Activated naive CD8-positive, alpha-beta T cell treated with anti-CD3 and anti-CD28 coated beads, Interleukin-2, amount 50 U/mL, for 16 hours (primary cell): Measurements from ENCODE around the gene INCA1.

Experiments
- DNase-seq: peaks from one replicate; pipeline ENCODE4 v3.0.0-alpha.2; 2020; ENCODE audit warnings: low read depth, low spot score

Gene INCA1

GRCh38 chr17:5011928-5012327 is 14.6 kb upstream of the INCA1 start:
- DNase-seq: no peak

- DNase-seq: no peak
Observed at GRCh38 chr17:5003214-5003867, 6.0 kb upstream of the INCA1 start.

- DNase-seq: no peak
Observed at GRCh38 chr17:5002121-5002788, 4.9 kb upstream of the INCA1 start.

GRCh38 chr17:5000237-5000639 is 2.9 kb upstream of the INCA1 start:
- DNase-seq: no peak

- DNase-seq: no peak
Observed at GRCh38 chr17:4999430-5000093, 2.2 kb upstream of the INCA1 start.

GRCh38 chr17:4998732-4999429 is 1.6 kb upstream of the INCA1 start:
- no peak for DNase-seq

- no peak for DNase-seq
Observed at GRCh38 chr17:4998027-4998731, 857 bp upstream of the INCA1 start.

GRCh38 chr17:4994081-4994595 is 3.2 kb downstream of the INCA1 start:
- no peak for DNase-seq

GRCh38 chr17:4987767-4988567 is 9.4 kb downstream of the INCA1 start:
- DNase-seq: no peak

- DNase-seq: peak; percentile 76
Observed at GRCh38 chr17:4986951-4987766, 10.2 kb downstream of the INCA1 start, which contains the start of gene CAMTA2. TSS of gene CAMTA2 (minus strand) at chr17:4987675. CDS start at chr17:4986222, 1,453 bp downstream.

- DNase-seq: no peak
Observed at GRCh38 chr17:4986403-4986802, 10.9 kb downstream of the INCA1 start.

GRCh38 chr17:4982305-4982704 is 15.0 kb downstream of the INCA1 start:
- no peak for DNase-seq

GRCh38 chr17:4980644-4981216 is 16.6 kb downstream of the INCA1 start:
- no peak for DNase-seq

GRCh38 chr17:4978726-4979125 is 18.6 kb downstream of the INCA1 start:
- no peak for DNase-seq

- DNase-seq: no peak
Observed at GRCh38 chr17:4974115-4974670, 23.1 kb downstream of the INCA1 start.

- no peak for DNase-seq
Observed at GRCh38 chr17:4973256-4974114, 23.8 kb downstream of the INCA1 start.

GRCh38 chr17:4972752-4973151 is 24.6 kb downstream of the INCA1 start:
- DNase-seq: no peak

GRCh38 chr17:4972322-4972721 is 25.0 kb downstream of the INCA1 start:
- DNase-seq: no peak
